ENCODE measurements around the gene ZFHX2. TPM values are rescaled to one million over a fixed set of nuclear protein-coding genes. Genes with fewer than 3 reads are reported as not detected.
A peak's percentile ranks its signal among the peaks of the same experiment; 100 is the strongest.

Gene ZFHX2
- total and polyA plus RNA-seq, 2 of the 13 experiments (the other 11 are each of a cell fraction or from before 2014, with no cell fraction given): 0.17 to 0.44 TPM

GRCh38 chr14:23584527-23585203, 33.1 kb upstream of the ZFHX2 start (continued):
- TF ChIP-seq ZFAT (CRISPR knock-in tag; conservative IDR thresholded peaks at IDR 0.05) (0 out of 2 replicates have a peak, but pooled peaks have one; percentile 28), MEF2D (CRISPR knock-in tag; IDR thresholded peaks at IDR 0.05) (0 out of 2 replicates have a peak, but pooled peaks have one; percentile 54), ZBTB46 (CRISPR knock-in tag; IDR thresholded peaks at IDR 0.05; ENCODE audit: borderline replicate concordance) (0 out of 2 replicates have a peak, but pooled peaks have one; percentile 67), RFXAP (CRISPR knock-in tag; IDR thresholded peaks at IDR 0.05; ENCODE audit: borderline replicate concordance) (peak; percentile 45; the same call in 1 of the 2 replicates), ZNF839 (CRISPR knock-in tag; IDR thresholded peaks at IDR 0.05; ENCODE audit: borderline replicate concordance) (0 out of 2 replicates have a peak, but pooled peaks have one; percentile 63), ZNF704 (CRISPR knock-in tag; IDR thresholded peaks at IDR 0.05; ENCODE audit: borderline replicate concordance) (peak; percentile 52; the same call in 1 of the 2 replicates), STAG1 (CRISPR knock-in tag; IDR thresholded peaks at IDR 0.05) (peak; percentile 12; the same call in 1 of the 2 replicates), ZNF180 (CRISPR knock-in tag; IDR thresholded peaks at IDR 0.05; ENCODE audit: borderline replicate concordance, low read depth) (0 out of 2 replicates have a peak, but pooled peaks have one; percentile 10), ZNF724P (CRISPR knock-in tag; IDR thresholded peaks at IDR 0.05; ENCODE audit: borderline replicate concordance) (peak; percentile 28; the same call in 1 of the 2 replicates), ZNF567 (CRISPR knock-in tag; IDR thresholded peaks at IDR 0.05; ENCODE audit: borderline replicate concordance) (0 out of 2 replicates have a peak, but pooled peaks have one; percentile 39), EED (CRISPR knock-in tag; IDR thresholded peaks at IDR 0.05) (peak; percentile 43; the same call in 1 of the 2 replicates), SRY (CRISPR knock-in tag; IDR thresholded peaks at IDR 0.05) (0 out of 2 replicates have a peak, but pooled peaks have one; percentile 33), ZNF616 (CRISPR knock-in tag; IDR thresholded peaks at IDR 0.05; ENCODE audit: low read depth) (0 out of 2 replicates have a peak, but pooled peaks have one; percentile 1), ZNF687 (CRISPR knock-in tag; IDR thresholded peaks at IDR 0.05) (peak; percentile 49; the same call in 1 of the 2 replicates), MTA1 (CRISPR knock-in tag; IDR thresholded peaks at IDR 0.05; ENCODE audit: borderline replicate concordance) (peak; percentile 47; the same call in 1 of the 2 replicates), NFYB (CRISPR knock-in tag; IDR thresholded peaks at IDR 0.05) (peak; percentile 70), ZNF274 (CRISPR knock-in tag; IDR thresholded peaks at IDR 0.05) (peak; percentile 34; the same call in 1 of the 2 replicates), PHF20 (CRISPR knock-in tag; IDR thresholded peaks at IDR 0.05) (0 out of 2 replicates have a peak, but pooled peaks have one; percentile 11), SMAD1 (CRISPR knock-in tag; IDR thresholded peaks at IDR 0.05; ENCODE audit: borderline replicate concordance, low read depth) (0 out of 2 replicates have a peak, but pooled peaks have one; percentile 87), ZNF550 (CRISPR knock-in tag; IDR thresholded peaks at IDR 0.05; ENCODE audit: borderline replicate concordance) (0 out of 2 replicates have a peak, but pooled peaks have one; percentile 52), ZNF292 (CRISPR knock-in tag; IDR thresholded peaks at IDR 0.05; ENCODE audit: borderline replicate concordance, low read depth) (0 out of 2 replicates have a peak, but pooled peaks have one; percentile 21)

Measured in HepG2 (cell line).